ENCODE measurements around the gene RAB11B. TPM values are rescaled to one million over a fixed set of nuclear protein-coding genes. Genes with fewer than 3 reads are reported as not detected.
"Not testable (repeated sequence)": the region's sequence is repeated elsewhere in the genome, so short reads cannot be mapped to it uniquely, and the experiment has no call there.

RAB11B gene
- total RNA-seq, 3 donors from 2014 or later (not counting 1 experiment from before 2014, with no cell fraction given): 101 to 116 (median 108) TPM

GRCh38 chr19:8403098-8403819 lies 13.1 kb downstream of the RAB11B start:
- H3K4me1 ChIP-seq (ENCODE audit: control insufficient read depth, insufficient read depth, low read length): no peaks in the 10 kb centered on the region
- Mint-ChIP-seq H3K36me3 (no peaks in the 10 kb centered on the region), H3K27me3 (ENCODE audit: low read depth in 2 of 2) (no peaks in the 10 kb centered on the region), H3K4me3 (no peak overlapping the region), H3K4me1 (peaks cover 0 to 6% of the 10 kb centered on the region in 2 donors), H3K9me3 (no peaks in the 10 kb centered on the region), H3K27ac (no peak overlapping the region)
- no peak for TF ChIP-seq CTCF (IDR thresholded peaks at IDR 0.05)
- intact Hi-C loops (cut with micrococcal nuclease): no loop called here
- ATAC-seq (no peak), DNase-seq (no peak)
- H3K27ac ChIP-seq (ENCODE audit: low read length): no peak overlapping the region
- peaks cover 40% of the 10 kb centered on the region for H3K36me3 ChIP-seq (ENCODE audit: control insufficient read depth, insufficient read depth, low read length)
- no peaks in the 10 kb centered on the region for H3K9me3 ChIP-seq (ENCODE audit: control insufficient read depth, insufficient read depth, low read length)
- H3K27me3 ChIP-seq (ENCODE audit: control insufficient read depth, insufficient read depth, low read length): no peaks in the 10 kb centered on the region
- WGBS (ENCODE audit: insufficient coverage): 96% methylated on average over 44 of the region's 44 CpGs
- H3K4me3 ChIP-seq (ENCODE audit: low read length): no peak overlapping the region

GRCh38 chr19:8403820-8404109 lies 13.6 kb downstream of the RAB11B start:
- H3K36me3 Mint-ChIP-seq: no peaks in the 10 kb centered on the region
- no peak for TF ChIP-seq CTCF (IDR thresholded peaks at IDR 0.05)

GRCh38 chr19:8404391-8405151 lies 14.4 kb downstream of the RAB11B start:
- Histone ChIP-seq H3K27ac (ENCODE audit: low read length) (no peak overlapping the region), H3K9me3 (ENCODE audit: control insufficient read depth, insufficient read depth, low read length) (no peaks in the 10 kb centered on the region), H3K27me3 (ENCODE audit: control insufficient read depth, insufficient read depth, low read length) (no peaks in the 10 kb centered on the region), H3K4me3 (ENCODE audit: low read length) (no peak overlapping the region), H3K4me1 (ENCODE audit: control insufficient read depth, insufficient read depth, low read length) (no peaks in the 10 kb centered on the region), H3K36me3 (ENCODE audit: control insufficient read depth, insufficient read depth, low read length) (peaks cover 38% of the 10 kb centered on the region)
- intact Hi-C loops (cut with micrococcal nuclease): no loop called here
- Mint-ChIP-seq H3K36me3 (no peaks in the 10 kb centered on the region), H3K4me1 (peaks cover 0 to 4% of the 10 kb centered on the region in 2 donors), H3K27me3 (ENCODE audit: low read depth in 2 of 2) (no peaks in the 10 kb centered on the region), H3K9me3 (no peaks in the 10 kb centered on the region), H3K27ac (no peak overlapping the region), H3K4me3 (no peak overlapping the region)
- 97% methylated on average over 18 of the region's 18 CpGs for WGBS (ENCODE audit: insufficient coverage)
- ATAC-seq: no peak
- DNase-seq: no peak
- TF ChIP-seq CTCF (IDR thresholded peaks at IDR 0.05): no peak

More at GRCh38 chr19:8403820-8404109, 13.6 kb downstream of the RAB11B start:
- no peak overlapping the region for H3K4me3 Mint-ChIP-seq
- no peaks in the 10 kb centered on the region for H3K27me3 ChIP-seq (ENCODE audit: control insufficient read depth, insufficient read depth, low read length)
- peaks cover 0 to 6% of the 10 kb centered on the region in 2 donors for H3K4me1 Mint-ChIP-seq
- no peaks in the 10 kb centered on the region for H3K27me3 Mint-ChIP-seq (ENCODE audit: low read depth in 2 of 2)
- H3K9me3 Mint-ChIP-seq: no peaks in the 10 kb centered on the region
- DNase-seq: no peak
- 93% methylated on average over 24 of the region's 24 CpGs for WGBS (ENCODE audit: insufficient coverage)
- H3K9me3 ChIP-seq (ENCODE audit: control insufficient read depth, insufficient read depth, low read length): no peaks in the 10 kb centered on the region
- H3K36me3 ChIP-seq (ENCODE audit: control insufficient read depth, insufficient read depth, low read length): peaks cover 40% of the 10 kb centered on the region
- no peaks in the 10 kb centered on the region for H3K4me1 ChIP-seq (ENCODE audit: control insufficient read depth, insufficient read depth, low read length)
- no peak for ATAC-seq
- H3K27ac Mint-ChIP-seq: no peak overlapping the region
- intact Hi-C loops (cut with micrococcal nuclease): no loop called here
- no peak overlapping the region for H3K27ac ChIP-seq (ENCODE audit: low read length)
- no peak overlapping the region for H3K4me3 ChIP-seq (ENCODE audit: low read length)

- H3K36me3 ChIP-seq (ENCODE audit: control insufficient read depth, insufficient read depth, low read length); H3K27ac Mint-ChIP-seq; H3K4me3 ChIP-seq (ENCODE audit: low read length); H3K9me3 ChIP-seq (ENCODE audit: control insufficient read depth, insufficient read depth, low read length); H3K27me3 ChIP-seq (ENCODE audit: control insufficient read depth, insufficient read depth, low read length); H3K4me3 Mint-ChIP-seq; DNase-seq; ATAC-seq; H3K27ac ChIP-seq (ENCODE audit: low read length); H3K9me3 Mint-ChIP-seq; H3K27me3 Mint-ChIP-seq (ENCODE audit: low read depth in 2 of 2); H3K36me3 Mint-ChIP-seq; H3K4me1 ChIP-seq (ENCODE audit: control insufficient read depth, insufficient read depth, low read length); H3K4me1 Mint-ChIP-seq: not testable (repeated sequence)
- intact Hi-C loops (cut with micrococcal nuclease): loop anchor here (5.0 to 10.0 kb wide), 2 partner anchors 104 to 182 kb away; partner anchors contain the start of gene ZNF414
- 91% methylated on average over 13 of the region's 13 CpGs for WGBS (ENCODE audit: insufficient coverage)
These were observed 20.6 kb downstream of the RAB11B start for GRCh38 chr19:8410718-8411117.
